Measurements from ENCODE around the gene RAB10. TPM values are rescaled to one million over a fixed set of nuclear protein-coding genes. Genes with fewer than 3 reads are reported as not detected.

The RAB10 gene
- total and polyA plus RNA-seq, 2 of the 13 experiments (the other 11 are each of a cell fraction or from before 2014, with no cell fraction given): 48.2 to 120 TPM

DNA sequence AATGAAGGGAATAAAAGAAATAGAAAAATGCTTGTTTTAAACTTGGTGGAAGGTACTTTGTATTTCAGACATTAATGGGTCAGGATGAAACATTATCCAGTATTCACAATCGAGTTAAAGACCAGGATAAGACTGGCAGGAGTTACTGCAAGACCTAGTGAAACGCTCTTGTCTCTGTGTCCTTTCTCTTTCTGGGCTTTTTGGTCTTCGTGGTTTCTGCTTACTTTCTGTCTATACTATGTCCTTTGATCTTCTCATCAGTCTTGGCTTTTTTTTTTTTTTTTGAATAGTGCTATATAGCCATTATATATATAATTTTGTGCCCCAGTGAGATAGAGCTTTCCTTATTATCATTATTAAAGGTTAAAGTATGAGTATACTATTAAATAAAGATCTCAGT, 96.9 kb downstream of the RAB10 start:
- intact Hi-C loops (cut with micrococcal nuclease; ENCODE audit: unreplicated experiment) (no loop called here), in situ Hi-C loops (cut with HindIII; ENCODE audit: extremely low pct_ligation_motif_present, low pct_unique_long_range_greater_than_20kb) (no loop called here)
- Histone ChIP-seq H3K4me2 (ENCODE audit: low read depth, low read length) (no peak overlapping the region), H4K20me1 (ENCODE audit: insufficient read depth, low read length) (0 out of 2 replicates have a peak, but pooled peaks cover 4% of the 10 kb centered on the region), H3K9ac (ENCODE audit: insufficient read depth, low read depth, low read length) (no peak overlapping the region), H3K9me3 (ENCODE audit: low read length) (no peaks in the 10 kb centered on the region), H3K4me1 (ENCODE audit: insufficient read depth, low read length) (no peaks in the 10 kb centered on the region), H2AFZ (ENCODE audit: low read length) (no peak overlapping the region), H3K79me2 (ENCODE audit: insufficient read depth, low read length) (no peaks in the 10 kb centered on the region), H3K27ac (ENCODE audit: extremely low read length, insufficient read depth, low read length) (no peak overlapping the region), H3K27me3 (ENCODE audit: control insufficient read depth in 1 of 2, insufficient read depth in 2 of 2, low read length in 2 of 2) (no peaks in the 10 kb centered on the region), H3K36me3 (replicated peaks in 1 of 2; ENCODE audit: control insufficient read depth in 1 of 2, insufficient read depth in 2 of 2, low read length in 2 of 2) (peaks cover 17 to 75% of the 10 kb centered on the region in 2 experiments), H3K4me3 (replicated peaks in 1 of 3; ENCODE audit: insufficient read depth in 1 of 3, low read depth in 2 of 3, low read length in 3 of 3) (no peak overlapping the region)
- BruUV-seq (replicated peaks): no TSS peak
- ChIA-PET CTCF (ENCODE audit: low intra/inter-chr PET ratio, low total read pairs) (no interaction called here), POLR2A (no interaction called here)
- 95% methylated on average over 3 of the region's 3 CpGs for whole genome bisulfite sequencing (ENCODE audit: low lambda C conversion rate)
- TF ChIP-seq MXD1 (CRISPR knock-in tag; IDR thresholded peaks at IDR 0.05) (no peak), RBFOX2 (IDR thresholded peaks at IDR 0.05; ENCODE audit: low read depth, low read length) (no peak), THAP11 (CRISPR knock-in tag; IDR thresholded peaks at IDR 0.05) (no peak), SP5 (CRISPR knock-in tag; IDR thresholded peaks at IDR 0.05; ENCODE audit: borderline replicate concordance, low read depth) (no peak), HNRNPLL (IDR thresholded peaks at IDR 0.05; ENCODE audit: low read depth, low read length, poor library complexity, severe bottlenecking) (no peak), CHD4 (IDR thresholded peaks at IDR 0.05; ENCODE audit: borderline replicate concordance, low read length) (no peak), RBM39 (IDR thresholded peaks at IDR 0.05; ENCODE audit: low read depth, low read length, poor library complexity, severe bottlenecking) (no peak), ASH2L (IDR thresholded peaks at IDR 0.05; ENCODE audit: insufficient read length, low read depth, low read length) (no peak), HIVEP1 (CRISPR knock-in tag; IDR thresholded peaks at IDR 0.05) (no peak), ZNF562 (CRISPR knock-in tag; IDR thresholded peaks at IDR 0.05; ENCODE audit: borderline replicate concordance) (no peak), MYC (CRISPR knock-in tag; IDR thresholded peaks at IDR 0.05; ENCODE audit: borderline replicate concordance) (no peak)
- TF ChIP-seq, protein P1, sequence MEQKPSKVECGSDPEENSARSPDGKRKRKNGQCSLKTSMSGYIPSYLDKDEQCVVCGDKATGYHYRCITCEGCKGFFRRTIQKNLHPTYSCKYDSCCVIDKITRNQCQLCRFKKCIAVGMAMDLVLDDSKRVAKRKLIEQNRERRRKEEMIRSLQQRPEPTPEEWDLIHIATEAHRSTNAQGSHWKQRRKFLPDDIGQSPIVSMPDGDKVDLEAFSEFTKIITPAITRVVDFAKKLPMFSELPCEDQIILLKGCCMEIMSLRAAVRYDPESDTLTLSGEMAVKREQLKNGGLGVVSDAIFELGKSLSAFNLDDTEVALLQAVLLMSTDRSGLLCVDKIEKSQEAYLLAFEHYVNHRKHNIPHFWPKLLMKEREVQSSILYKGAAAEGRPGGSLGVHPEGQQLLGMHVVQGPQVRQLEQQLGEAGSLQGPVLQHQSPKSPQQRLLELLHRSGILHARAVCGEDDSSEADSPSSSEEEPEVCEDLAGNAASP (CRISPR knock-in tag; IDR thresholded peaks at IDR 0.05; ENCODE audit: borderline replicate concordance): no peak
- TF ChIP-seq, protein P2, sequence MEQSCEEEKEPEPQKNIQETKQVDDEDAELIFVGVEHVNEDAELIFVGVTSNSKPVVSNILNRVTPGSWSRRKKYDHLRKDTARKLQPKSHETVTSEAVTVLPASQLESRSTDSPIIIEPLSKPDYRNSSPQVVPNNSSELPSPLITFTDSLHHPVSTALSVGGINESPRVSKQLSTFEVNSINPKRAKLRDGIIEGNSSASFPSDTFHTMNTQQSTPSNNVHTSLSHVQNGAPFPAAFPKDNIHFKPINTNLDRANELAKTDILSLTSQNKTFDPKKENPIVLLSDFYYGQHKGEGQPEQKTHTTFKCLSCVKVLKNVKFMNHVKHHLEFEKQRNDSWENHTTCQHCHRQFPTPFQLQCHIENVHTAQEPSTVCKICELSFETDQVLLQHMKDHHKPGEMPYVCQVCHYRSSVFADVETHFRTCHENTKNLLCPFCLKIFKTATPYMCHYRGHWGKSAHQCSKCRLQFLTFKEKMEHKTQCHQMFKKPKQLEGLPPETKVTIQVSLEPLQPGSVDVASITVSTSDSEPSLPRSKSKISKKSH (CRISPR knock-in tag; IDR thresholded peaks at IDR 0.05; ENCODE audit: borderline replicate concordance): no peak
- TF ChIP-seq, protein P3, sequence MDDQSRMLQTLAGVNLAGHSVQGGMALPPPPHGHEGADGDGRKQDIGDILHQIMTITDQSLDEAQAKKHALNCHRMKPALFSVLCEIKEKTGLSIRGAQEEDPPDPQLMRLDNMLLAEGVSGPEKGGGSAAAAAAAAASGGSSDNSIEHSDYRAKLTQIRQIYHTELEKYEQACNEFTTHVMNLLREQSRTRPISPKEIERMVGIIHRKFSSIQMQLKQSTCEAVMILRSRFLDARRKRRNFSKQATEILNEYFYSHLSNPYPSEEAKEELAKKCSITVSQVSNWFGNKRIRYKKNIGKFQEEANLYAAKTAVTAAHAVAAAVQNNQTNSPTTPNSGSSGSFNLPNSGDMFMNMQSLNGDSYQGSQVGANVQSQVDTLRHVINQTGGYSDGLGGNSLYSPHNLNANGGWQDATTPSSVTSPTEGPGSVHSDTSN (CRISPR knock-in tag; IDR thresholded peaks at IDR 0.05; ENCODE audit: borderline replicate concordance): no peak
- TF ChIP-seq, protein P4, sequence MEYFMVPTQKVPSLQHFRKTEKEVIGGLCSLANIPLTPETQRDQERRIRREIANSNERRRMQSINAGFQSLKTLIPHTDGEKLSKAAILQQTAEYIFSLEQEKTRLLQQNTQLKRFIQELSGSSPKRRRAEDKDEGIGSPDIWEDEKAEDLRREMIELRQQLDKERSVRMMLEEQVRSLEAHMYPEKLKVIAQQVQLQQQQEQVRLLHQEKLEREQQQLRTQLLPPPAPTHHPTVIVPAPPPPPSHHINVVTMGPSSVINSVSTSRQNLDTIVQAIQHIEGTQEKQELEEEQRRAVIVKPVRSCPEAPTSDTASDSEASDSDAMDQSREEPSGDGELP (IDR thresholded peaks at IDR 0.05; ENCODE audit: borderline replicate concordance, low read depth): no peak
- FAIRE-seq (no peak), DNase-seq (ENCODE audit: low spot score) (no peak), ATAC-seq (no peak)

All from HepG2 (cell line).